ENCODE measurements around the gene LMAN1L.

LMAN1L gene

DNA sequence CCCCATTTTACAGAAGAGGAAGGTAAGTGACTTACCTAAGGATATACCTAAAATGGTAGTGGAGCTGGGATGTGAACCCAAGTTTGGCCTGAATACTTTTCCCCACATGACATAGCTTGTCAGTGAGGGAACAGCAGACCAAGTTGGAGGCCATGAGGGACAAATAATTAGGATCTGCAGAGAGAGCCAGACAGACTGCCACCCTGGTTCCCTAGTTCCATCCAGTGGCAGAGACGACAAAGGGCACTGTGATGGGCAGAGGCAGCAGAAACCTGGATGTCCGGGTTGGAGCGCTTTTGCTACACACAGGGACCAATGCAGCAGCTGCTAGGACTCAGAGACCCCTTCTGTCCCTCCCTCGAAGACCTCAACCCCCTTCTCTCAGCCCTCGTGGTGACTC lies 15.0 kb downstream of the LMAN1L start:
- peaks cover 47% of the 10 kb centered on the region for H3K27me3 ChIP-seq (ENCODE audit: control insufficient read depth, insufficient read depth, low read length, poor library complexity, severe bottlenecking)
- no peak overlapping the region for H3K27ac ChIP-seq (ENCODE audit: insufficient read depth, low read depth, low read length, poor library complexity, severe bottlenecking)
- no peaks in the 10 kb centered on the region for H3K9me3 ChIP-seq (ENCODE audit: control insufficient read depth, low read length)
- no peaks in the 10 kb centered on the region for H3K4me1 ChIP-seq (ENCODE audit: control insufficient read depth, insufficient read depth, low read length)
- WGBS, 2 experiments = 69 to 70% methylated on average over 5 of the region's 5 CpGs
- H3K36me3 ChIP-seq (ENCODE audit: control insufficient read depth, insufficient read depth, low read length) = no peaks in the 10 kb centered on the region
- no peak overlapping the region for H3K4me3 ChIP-seq (ENCODE audit: insufficient read depth, low read depth, low read length)

DNA sequence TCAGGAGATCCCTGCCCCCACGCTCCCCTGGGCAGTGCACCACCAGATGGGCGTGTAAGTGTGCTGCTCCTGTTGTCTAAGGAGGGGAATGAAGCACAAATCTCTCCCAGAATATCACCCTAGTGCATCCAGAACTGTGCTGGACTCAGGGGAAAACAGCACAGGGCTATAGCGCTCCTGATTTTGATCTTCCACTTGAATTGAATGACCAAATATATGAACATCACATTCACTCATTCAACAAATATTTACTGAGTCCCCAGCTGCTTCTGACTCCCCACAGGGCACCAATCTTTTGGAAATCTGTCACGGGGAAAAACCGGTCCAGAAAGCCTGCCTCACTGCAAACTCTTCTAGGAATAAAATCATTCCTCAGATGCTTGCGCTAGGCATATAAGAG lies 16.2 kb downstream of the LMAN1L start:
- Histone ChIP-seq H3K27me3 (ENCODE audit: control insufficient read depth, insufficient read depth, low read length, poor library complexity, severe bottlenecking) (peaks cover 47% of the 10 kb centered on the region), H3K36me3 (ENCODE audit: control insufficient read depth, insufficient read depth, low read length) (no peaks in the 10 kb centered on the region), H3K9me3 (ENCODE audit: control insufficient read depth, low read length) (no peaks in the 10 kb centered on the region), H3K4me3 (ENCODE audit: insufficient read depth, low read depth, low read length) (no peak overlapping the region), H3K4me1 (ENCODE audit: control insufficient read depth, insufficient read depth, low read length) (no peaks in the 10 kb centered on the region), H3K27ac (ENCODE audit: insufficient read depth, low read depth, low read length, poor library complexity, severe bottlenecking) (no peak overlapping the region)
- 84 to 88% methylated on average over 6 of the region's 6 CpGs for WGBS, 2 experiments

DNA sequence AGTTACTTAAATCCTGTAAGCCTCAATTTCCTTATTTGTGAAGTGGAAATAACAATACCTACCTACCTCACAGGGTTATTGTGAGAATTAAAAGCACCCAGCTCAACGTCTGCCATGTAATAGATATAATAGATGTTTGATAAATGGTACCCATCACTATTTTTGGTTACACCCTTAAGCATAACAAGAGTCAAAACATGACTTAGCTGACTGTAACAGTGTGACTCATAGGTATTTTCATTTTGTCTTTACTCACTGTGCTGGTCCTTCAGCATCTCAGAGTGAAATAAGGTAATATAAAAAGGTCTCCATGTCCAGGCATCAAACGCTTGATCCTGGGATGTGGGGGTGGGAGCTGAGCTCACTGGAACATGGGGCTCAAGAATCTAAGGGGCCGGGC lies 16.9 kb downstream of the LMAN1L start:
- H3K36me3 ChIP-seq (ENCODE audit: control insufficient read depth, insufficient read depth, low read length) = no peaks in the 10 kb centered on the region
- WGBS, 2 experiments = 81 to 85% methylated on average over 2 to 3 of the region's 3 CpGs
- H3K27me3 ChIP-seq (ENCODE audit: control insufficient read depth, insufficient read depth, low read length, poor library complexity, severe bottlenecking) = peaks cover 43% of the 10 kb centered on the region
- no peak overlapping the region for H3K27ac ChIP-seq (ENCODE audit: insufficient read depth, low read depth, low read length, poor library complexity, severe bottlenecking)
- no peaks in the 10 kb centered on the region for H3K9me3 ChIP-seq (ENCODE audit: control insufficient read depth, low read length)
- H3K4me1 ChIP-seq (ENCODE audit: control insufficient read depth, insufficient read depth, low read length) = no peaks in the 10 kb centered on the region
- no peak overlapping the region for H3K4me3 ChIP-seq (ENCODE audit: insufficient read depth, low read depth, low read length)

- H3K27ac ChIP-seq (ENCODE audit: insufficient read depth, low read depth, low read length, poor library complexity, severe bottlenecking) = no peak overlapping the region
- no peaks in the 10 kb centered on the region for H3K4me1 ChIP-seq (ENCODE audit: control insufficient read depth, insufficient read depth, low read length)
- 89 to 92% methylated on average over 6 of the region's 6 CpGs for WGBS, 2 experiments
- no peaks in the 10 kb centered on the region for H3K36me3 ChIP-seq (ENCODE audit: control insufficient read depth, insufficient read depth, low read length)
- H3K4me3 ChIP-seq (ENCODE audit: insufficient read depth, low read depth, low read length) = no peak overlapping the region
- no peaks in the 10 kb centered on the region for H3K9me3 ChIP-seq (ENCODE audit: control insufficient read depth, low read length)
- peaks cover 42% of the 10 kb centered on the region for H3K27me3 ChIP-seq (ENCODE audit: control insufficient read depth, insufficient read depth, low read length, poor library complexity, severe bottlenecking)
Observed at GRCh38 chr15:74829991-74830390, 17.4 kb downstream of the LMAN1L start.

- H3K27ac ChIP-seq (ENCODE audit: insufficient read depth, low read depth, low read length, poor library complexity, severe bottlenecking) = no peak overlapping the region
- no peaks in the 10 kb centered on the region for H3K9me3 ChIP-seq (ENCODE audit: control insufficient read depth, low read length)
- no peaks in the 10 kb centered on the region for H3K36me3 ChIP-seq (ENCODE audit: control insufficient read depth, insufficient read depth, low read length)
- H3K27me3 ChIP-seq (ENCODE audit: control insufficient read depth, insufficient read depth, low read length, poor library complexity, severe bottlenecking) = peaks cover 33% of the 10 kb centered on the region
- WGBS, 2 experiments = 92 to 94% methylated on average over 5 of the region's 5 CpGs
- no peaks in the 10 kb centered on the region for H3K4me1 ChIP-seq (ENCODE audit: control insufficient read depth, insufficient read depth, low read length)
- H3K4me3 ChIP-seq (ENCODE audit: insufficient read depth, low read depth, low read length) = no peak overlapping the region
Observed at GRCh38 chr15:74830868-74831267, 18.2 kb downstream of the LMAN1L start.

DNA sequence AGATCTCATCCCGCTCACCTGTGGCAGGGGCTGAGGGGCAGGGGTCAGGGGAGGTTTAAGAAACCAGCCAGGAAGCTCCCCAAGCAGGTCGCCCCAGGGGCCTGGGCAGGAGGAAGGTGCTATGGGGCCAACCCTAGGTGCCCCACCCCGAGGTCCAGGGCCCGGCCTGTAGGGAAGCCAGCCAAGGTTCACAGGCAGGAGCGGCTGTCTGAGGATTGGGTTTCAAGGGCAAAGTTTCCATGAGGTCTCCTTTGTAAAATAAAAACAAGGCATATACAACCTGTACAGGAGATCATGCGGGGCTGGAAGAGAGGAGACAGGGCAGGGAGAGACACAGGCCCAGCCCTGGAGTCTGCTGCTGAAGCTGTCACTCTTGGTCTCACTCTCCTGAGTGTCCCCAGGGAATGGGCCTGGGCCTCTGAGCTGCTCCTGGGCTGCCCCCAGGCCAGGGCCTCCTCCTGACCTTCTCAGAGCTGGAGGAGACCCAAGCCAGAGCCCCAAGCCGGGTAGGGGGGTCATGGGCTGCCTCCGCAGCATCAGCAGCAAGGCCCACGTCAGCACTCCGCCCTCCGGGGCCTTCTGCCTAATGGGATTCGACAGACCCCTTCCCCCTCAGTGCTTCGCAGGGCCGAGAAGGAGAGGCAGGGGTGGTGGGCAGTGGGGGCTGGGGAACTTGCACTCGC lies 19.3 kb downstream of the LMAN1L start:
- WGBS, 2 experiments = 79 to 81% methylated on average over 15 of the region's 15 CpGs
- H3K27ac ChIP-seq (ENCODE audit: insufficient read depth, low read depth, low read length, poor library complexity, severe bottlenecking) = no peak overlapping the region
- H3K4me3 ChIP-seq (ENCODE audit: insufficient read depth, low read depth, low read length) = no peak overlapping the region
- H3K36me3 ChIP-seq (ENCODE audit: control insufficient read depth, insufficient read depth, low read length) = no peaks in the 10 kb centered on the region
- H3K9me3 ChIP-seq (ENCODE audit: control insufficient read depth, low read length) = no peaks in the 10 kb centered on the region
- no peaks in the 10 kb centered on the region for H3K4me1 ChIP-seq (ENCODE audit: control insufficient read depth, insufficient read depth, low read length)
- H3K27me3 ChIP-seq (ENCODE audit: control insufficient read depth, insufficient read depth, low read length, poor library complexity, severe bottlenecking) = peaks cover 24% of the 10 kb centered on the region

- Histone ChIP-seq H3K4me3 (ENCODE audit: insufficient read depth, low read depth, low read length) (no peak overlapping the region), H3K27ac (ENCODE audit: insufficient read depth, low read depth, low read length, poor library complexity, severe bottlenecking) (no peak overlapping the region), H3K36me3 (ENCODE audit: control insufficient read depth, insufficient read depth, low read length) (no peaks in the 10 kb centered on the region), H3K27me3 (ENCODE audit: control insufficient read depth, insufficient read depth, low read length, poor library complexity, severe bottlenecking) (peaks cover 15% of the 10 kb centered on the region), H3K4me1 (ENCODE audit: control insufficient read depth, insufficient read depth, low read length) (no peaks in the 10 kb centered on the region), H3K9me3 (ENCODE audit: control insufficient read depth, low read length) (no peaks in the 10 kb centered on the region)
- WGBS, 2 experiments = 91% methylated on average over 4 of the region's 4 CpGs
Observed at GRCh38 chr15:74832826-74833225, 20.2 kb downstream of the LMAN1L start.

DNA sequence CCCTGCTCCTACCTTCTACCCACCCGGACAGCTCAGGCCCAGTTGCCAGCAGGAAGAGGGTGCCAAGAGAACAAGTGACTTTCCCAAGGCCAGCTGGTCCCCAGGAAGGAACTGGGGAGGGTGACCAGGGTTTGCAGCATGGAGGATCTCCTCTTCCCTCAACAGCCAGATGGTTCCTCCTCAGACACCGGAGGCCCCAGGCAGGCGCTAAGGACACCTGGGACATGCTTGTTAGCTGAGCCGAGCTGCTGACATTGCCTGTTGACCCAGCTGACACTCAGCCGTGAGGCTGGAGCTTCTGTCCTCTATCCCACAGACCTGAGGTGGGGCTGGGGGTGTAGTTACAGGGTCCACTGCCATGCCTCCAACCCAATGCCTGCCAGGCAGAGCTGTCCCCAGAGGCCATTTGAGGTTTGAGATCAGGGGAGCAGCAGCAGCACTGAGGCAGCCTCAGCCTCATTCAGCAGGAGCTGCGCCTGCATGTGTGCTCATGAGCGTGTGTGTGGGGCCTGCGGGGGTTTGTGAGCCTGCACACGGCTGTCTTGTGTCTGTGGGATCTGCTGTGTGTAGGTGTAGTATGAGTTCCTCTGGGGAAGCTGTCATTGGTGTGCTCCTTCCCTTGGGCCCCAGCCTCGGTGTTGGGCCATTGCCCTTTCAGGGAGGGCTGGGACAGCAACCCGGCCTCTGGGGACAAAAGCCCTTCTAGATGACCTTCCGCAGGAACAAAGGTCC lies 20.9 kb downstream of the LMAN1L start:
- Histone ChIP-seq H3K36me3 (ENCODE audit: control insufficient read depth, insufficient read depth, low read length) (no peaks in the 10 kb centered on the region), H3K27ac (ENCODE audit: insufficient read depth, low read depth, low read length, poor library complexity, severe bottlenecking) (no peak overlapping the region), H3K27me3 (ENCODE audit: control insufficient read depth, insufficient read depth, low read length, poor library complexity, severe bottlenecking) (peaks cover 8% of the 10 kb centered on the region), H3K4me1 (ENCODE audit: control insufficient read depth, insufficient read depth, low read length) (no peaks in the 10 kb centered on the region), H3K4me3 (ENCODE audit: insufficient read depth, low read depth, low read length) (no peak overlapping the region), H3K9me3 (ENCODE audit: control insufficient read depth, low read length) (no peaks in the 10 kb centered on the region)
- WGBS, 2 experiments = 94% methylated on average over 12 of the region's 12 CpGs

- H3K27ac ChIP-seq (ENCODE audit: insufficient read depth, low read depth, low read length, poor library complexity, severe bottlenecking) = no peak overlapping the region
- H3K9me3 ChIP-seq (ENCODE audit: control insufficient read depth, low read length) = no peaks in the 10 kb centered on the region
- H3K36me3 ChIP-seq (ENCODE audit: control insufficient read depth, insufficient read depth, low read length) = no peaks in the 10 kb centered on the region
- H3K4me3 ChIP-seq (ENCODE audit: insufficient read depth, low read depth, low read length) = no peak overlapping the region
- H3K27me3 ChIP-seq (ENCODE audit: control insufficient read depth, insufficient read depth, low read length, poor library complexity, severe bottlenecking) = no peaks in the 10 kb centered on the region
- WGBS, 2 experiments = 47 to 53% methylated on average over 5 of the region's 5 CpGs
- H3K4me1 ChIP-seq (ENCODE audit: control insufficient read depth, insufficient read depth, low read length) = no peaks in the 10 kb centered on the region
Observed at GRCh38 chr15:74835312-74835823, 22.7 kb downstream of the LMAN1L start.

GRCh38 chr15:74836846-74837245 lies 24.2 kb downstream of the LMAN1L start:
- Histone ChIP-seq H3K27ac (ENCODE audit: insufficient read depth, low read depth, low read length, poor library complexity, severe bottlenecking) (no peak overlapping the region), H3K27me3 (ENCODE audit: control insufficient read depth, insufficient read depth, low read length, poor library complexity, severe bottlenecking) (no peaks in the 10 kb centered on the region), H3K4me1 (ENCODE audit: control insufficient read depth, insufficient read depth, low read length) (peaks cover 3% of the 10 kb centered on the region), H3K4me3 (ENCODE audit: insufficient read depth, low read depth, low read length) (no peak overlapping the region), H3K9me3 (ENCODE audit: control insufficient read depth, low read length) (no peaks in the 10 kb centered on the region), H3K36me3 (ENCODE audit: control insufficient read depth, insufficient read depth, low read length) (no peaks in the 10 kb centered on the region)
- WGBS, 2 experiments = 95 to 96% methylated on average over 7 of the region's 7 CpGs

Data from ectodermal cell (in vitro differentiated cells).